CD4-positive, CD25-positive, alpha-beta regulatory T cell (primary cell): ENCODE measurements around the gene SIM2. TPM values are rescaled to one million over a fixed set of nuclear protein-coding genes. Genes with fewer than 3 reads are reported as not detected.

Source experiments
- ATAC-seq, 2 donors: fragments of 150-1000 bp; cut with Tn5 transposase; one replicate each; pipeline ENCODE4 v1.10.0; 2021; ENCODE audit warnings: low read depth in 2 of 2, moderate number of reproducible peaks in 2 of 2, moderate library complexity in 1 of 2
- DNase-seq, 3 donors: peaks; one replicate each; pipeline versions ENCODE4 v3.0.0 to v3.0.0-alpha.2; 2012 to 2022; ENCODE audit warnings: mixed read lengths in 1 of 3
- H3K27ac ChIP-seq: one replicate; pipeline ENCODE4 v1.7.0; 2013; ENCODE audit warnings: mild to moderate bottlenecking, low read length; ENCODE audit not compliant: insufficient read depth, poor library complexity, severe bottlenecking
- H3K27me3 ChIP-seq: one replicate; pipeline ENCODE4 v1.7.0; 2013; ENCODE audit warnings: low read length; ENCODE audit not compliant: control insufficient read depth, insufficient read depth
- H3K36me3 ChIP-seq: one replicate; pipeline ENCODE4 v1.7.0; 2013; ENCODE audit warnings: mild to moderate bottlenecking, low read length, moderate library complexity; ENCODE audit not compliant: control insufficient read depth, insufficient read depth
- H3K4me1 ChIP-seq: 2 replicates; pipeline ENCODE4 v1.7.0; 2013; ENCODE audit warnings: mild to moderate bottlenecking, low read length; ENCODE audit not compliant: insufficient read depth, control insufficient read depth, poor library complexity, severe bottlenecking
- H3K4me3 ChIP-seq: one replicate; pipeline ENCODE4 v1.7.0; 2013; ENCODE audit warnings: low read depth, mild to moderate bottlenecking, low read length, moderate library complexity
- H3K9me3 ChIP-seq, 2 experiments: 1 replicate in 1 of 2; 2 replicates in 1 of 2; pipeline ENCODE4 v1.7.0; 2013; ENCODE audit warnings: low read length in 2 of 2, mild to moderate bottlenecking in 1 of 2, moderate library complexity in 1 of 2; ENCODE audit not compliant: control insufficient read depth in 2 of 2
- H3K27ac Mint-ChIP-seq, 3 donors: one replicate each; pipeline ENCODE4 v1.8.0; 2020 to 2022; ENCODE audit warnings: mild to moderate bottlenecking in 3 of 3, mixed read lengths in 3 of 3, moderate library complexity in 2 of 3
- H3K27me3 Mint-ChIP-seq: one replicate; pipeline ENCODE4 v1.8.0; 2022; ENCODE audit warnings: mild to moderate bottlenecking, mixed read lengths
- H3K36me3 Mint-ChIP-seq: one replicate; pipeline ENCODE4 v1.8.0; 2020; ENCODE audit warnings: mixed read lengths
- H3K4me1 Mint-ChIP-seq, 4 donors: one replicate each; pipeline ENCODE4 v1.8.0; 2020 to 2022; ENCODE audit warnings: mixed read lengths in 4 of 4, mild to moderate bottlenecking in 1 of 4
- H3K4me3 Mint-ChIP-seq, 4 donors: one replicate each; pipeline ENCODE4 v1.8.0; 2020 to 2022; ENCODE audit warnings: mild to moderate bottlenecking in 4 of 4, mixed read lengths in 4 of 4, moderate library complexity in 3 of 4
- H3K9me3 Mint-ChIP-seq, 7 donors: one replicate each; pipeline ENCODE4 v1.8.0; 2020 to 2022; ENCODE audit warnings: mixed read lengths in 7 of 7, mild to moderate bottlenecking in 3 of 7, moderate library complexity in 2 of 7
- polyA plus RNA-seq, 4 donors: library from polyadenylated mRNA; unstranded; fragments of 300-500 nt; fragmentation: Illumina TruSeq; gene quantifications; one replicate each; pipeline ENCODE4 v1.2.3, GENCODE V29; 2021
- total RNA-seq: library from RNA; stranded (reverse); gene quantifications from one replicate; pipeline ENCODE4 v1.2.3, GENCODE V29; 2022

SIM2 gene
- total and polyA plus RNA-seq, 5 donors from 2014 or later = 0.03 to 0.18 TPM; not detected in 3

DNA sequence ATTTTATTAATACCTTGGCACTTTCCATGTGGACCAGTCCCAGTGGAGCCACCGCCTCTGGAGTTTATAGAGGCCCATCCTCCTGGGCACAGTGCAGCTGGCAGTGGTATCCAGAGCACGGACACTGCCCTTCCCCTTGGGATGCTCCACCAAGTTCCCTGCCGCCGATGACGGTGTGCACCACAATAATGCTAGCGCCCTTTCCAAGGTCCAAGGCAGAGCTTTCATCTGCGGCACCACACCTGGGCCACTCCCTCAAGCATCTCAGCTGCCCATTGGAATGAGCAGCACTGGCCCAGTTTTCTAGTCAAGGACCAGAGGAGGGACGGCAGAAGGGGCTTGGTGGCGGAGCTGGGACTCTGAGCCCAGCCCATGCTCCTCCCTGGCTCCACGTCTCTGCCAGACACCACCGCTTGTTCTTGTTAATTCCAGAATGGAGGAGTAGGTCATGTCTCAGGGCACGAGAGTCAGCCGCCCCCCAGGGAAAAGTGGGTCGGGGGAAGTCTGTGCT, 24.5 kb downstream of the SIM2 start:
- no peaks in the 10 kb centered on the region for H3K36me3 ChIP-seq
- Mint-ChIP-seq H3K4me3 (no peak overlapping the region), H3K27ac (no peak overlapping the region), H3K36me3 (no peaks in the 10 kb centered on the region), H3K9me3 (peaks cover 0 to 1% (median 0%) of the 10 kb centered on the region in 7 donors), H3K27me3 (peaks cover 20% of the 10 kb centered on the region), H3K4me1 (no peaks in the 10 kb centered on the region)
- H3K4me3 ChIP-seq = no peak overlapping the region
- H3K27me3 ChIP-seq = peaks cover 3% of the 10 kb centered on the region
- no peak for ATAC-seq
- H3K9me3 ChIP-seq = no peaks in the 10 kb centered on the region
- no peak overlapping the region for H3K27ac ChIP-seq
- DNase-seq = no peak
- H3K4me1 ChIP-seq = no peaks in the 10 kb centered on the region

GRCh38 chr21:36724660-36725059, 25.7 kb downstream of the SIM2 start:
- H3K36me3 ChIP-seq = no peaks in the 10 kb centered on the region
- H3K27ac ChIP-seq = no peak overlapping the region
- no peaks in the 10 kb centered on the region for H3K9me3 Mint-ChIP-seq
- no peak overlapping the region for H3K4me3 Mint-ChIP-seq
- H3K27me3 Mint-ChIP-seq = peaks cover 18% of the 10 kb centered on the region
- H3K27me3 ChIP-seq = peaks cover 2% of the 10 kb centered on the region
- H3K4me1 ChIP-seq = no peaks in the 10 kb centered on the region
- H3K4me3 ChIP-seq = no peak overlapping the region
- H3K4me1 Mint-ChIP-seq = no peaks in the 10 kb centered on the region
- no peaks in the 10 kb centered on the region for H3K9me3 ChIP-seq
- no peaks in the 10 kb centered on the region for H3K36me3 Mint-ChIP-seq
- H3K27ac Mint-ChIP-seq = no peak overlapping the region
- DNase-seq (no peak), ATAC-seq (no peak)

DNA sequence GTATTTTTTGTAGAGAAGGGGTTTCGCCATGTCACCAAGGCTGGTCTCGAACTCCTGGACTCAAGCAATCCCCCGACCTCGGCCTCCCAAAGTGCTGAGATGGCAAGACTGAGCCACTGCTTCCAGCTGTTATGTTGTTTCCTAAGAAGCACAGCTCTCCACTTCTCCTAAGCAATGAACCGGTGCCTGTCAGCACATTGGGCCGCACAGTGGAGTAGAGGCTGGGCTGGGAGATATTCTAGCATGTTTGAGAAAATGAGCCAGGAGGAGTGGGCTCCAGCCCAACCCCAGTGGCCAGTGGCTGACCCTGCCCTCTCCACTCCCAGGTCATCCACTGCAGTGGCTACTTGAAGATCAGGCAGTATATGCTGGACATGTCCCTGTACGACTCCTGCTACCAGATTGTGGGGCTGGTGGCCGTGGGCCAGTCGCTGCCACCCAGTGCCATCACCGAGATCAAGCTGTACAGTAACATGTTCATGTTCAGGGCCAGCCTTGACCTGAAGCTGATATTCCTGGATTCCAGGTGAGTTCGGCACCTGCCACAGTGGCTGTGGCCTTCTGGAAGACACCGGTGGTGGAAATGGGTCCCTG, 27.0 kb downstream of the SIM2 start:
- DNase-seq (no peak), ATAC-seq (no peak)
- Mint-ChIP-seq H3K4me3 (no peak overlapping the region), H3K27me3 (peaks cover 14% of the 10 kb centered on the region), H3K9me3 (no peaks in the 10 kb centered on the region), H3K36me3 (no peaks in the 10 kb centered on the region), H3K27ac (no peak overlapping the region), H3K4me1 (no peaks in the 10 kb centered on the region)
- Histone ChIP-seq H3K4me3 (no peak overlapping the region), H3K36me3 (no peaks in the 10 kb centered on the region), H3K4me1 (no peaks in the 10 kb centered on the region), H3K27me3 (peaks cover 2% of the 10 kb centered on the region), H3K9me3 (no peaks in the 10 kb centered on the region), H3K27ac (no peak overlapping the region)

DNA sequence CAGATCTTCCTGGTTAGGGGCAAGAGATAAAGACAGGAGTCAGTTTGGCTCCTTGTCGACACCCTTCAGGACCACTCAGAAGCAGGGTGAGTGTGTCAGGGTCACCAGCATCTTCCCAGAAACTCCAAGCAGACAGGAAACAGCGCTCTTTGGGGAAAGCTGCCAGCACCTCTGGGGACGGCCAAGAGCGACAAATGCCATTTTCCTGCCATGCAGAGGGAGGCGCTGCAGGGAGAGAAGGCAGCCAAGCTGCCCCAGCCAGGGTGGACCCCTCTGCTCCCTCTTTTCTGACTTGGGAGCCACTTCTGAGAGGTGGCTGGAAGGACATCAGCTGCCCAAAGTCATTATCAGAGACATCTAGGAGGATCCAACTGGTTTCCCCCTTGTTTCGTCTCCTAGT, 29.0 kb downstream of the SIM2 start:
- Mint-ChIP-seq H3K9me3 (no peaks in the 10 kb centered on the region), H3K27ac (no peak overlapping the region), H3K27me3 (peaks cover 5% of the 10 kb centered on the region), H3K36me3 (no peaks in the 10 kb centered on the region), H3K4me1 (no peaks in the 10 kb centered on the region), H3K4me3 (no peak overlapping the region)
- Histone ChIP-seq H3K4me1 (no peaks in the 10 kb centered on the region), H3K27me3 (no peaks in the 10 kb centered on the region), H3K9me3 (no peaks in the 10 kb centered on the region), H3K4me3 (no peak overlapping the region), H3K36me3 (no peaks in the 10 kb centered on the region), H3K27ac (no peak overlapping the region)
- DNase-seq (no peak), ATAC-seq (no peak)

DNA sequence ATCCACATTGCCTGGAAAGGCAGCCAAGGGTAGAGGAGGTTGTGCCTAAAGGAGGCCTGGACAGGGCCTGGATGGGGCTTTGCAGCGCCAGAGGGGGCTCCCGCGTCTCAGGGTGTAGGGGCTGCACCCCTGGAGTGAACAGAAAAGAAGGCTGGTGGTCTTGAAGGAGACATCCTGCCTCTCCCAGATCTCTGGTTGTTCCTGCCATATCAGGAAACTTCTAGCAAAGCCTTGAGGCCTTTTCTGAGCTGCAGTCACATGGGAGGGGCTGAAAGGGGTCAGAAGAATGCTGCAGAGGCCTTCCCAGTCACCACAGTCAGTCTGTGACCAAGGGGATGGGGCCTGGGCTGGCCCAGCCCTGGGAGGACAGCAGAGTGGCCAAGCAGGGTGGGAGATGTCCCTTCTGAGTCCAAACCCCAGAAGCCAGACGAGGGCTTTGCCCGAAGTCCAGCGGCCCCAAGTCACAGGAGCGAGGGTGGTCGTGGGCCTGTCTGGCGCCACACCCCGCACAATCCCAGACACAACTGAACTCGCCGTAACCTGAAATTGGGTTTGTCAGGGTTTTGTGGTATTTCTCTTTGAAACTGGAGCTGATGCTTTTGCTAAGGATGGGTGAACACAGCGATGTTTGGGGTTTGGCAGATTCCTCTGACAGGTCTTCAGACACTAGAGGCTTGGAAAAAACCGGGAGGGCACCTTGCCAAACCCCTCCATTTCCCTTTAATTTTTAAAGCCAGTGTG, 29.6 kb downstream of the SIM2 start:
- Mint-ChIP-seq H3K36me3 (no peaks in the 10 kb centered on the region), H3K9me3 (no peaks in the 10 kb centered on the region), H3K4me1 (no peaks in the 10 kb centered on the region), H3K4me3 (no peak overlapping the region), H3K27ac (no peak overlapping the region), H3K27me3 (peaks cover 4% of the 10 kb centered on the region)
- Histone ChIP-seq H3K4me3 (no peak overlapping the region), H3K27ac (no peak overlapping the region), H3K27me3 (no peaks in the 10 kb centered on the region), H3K9me3 (no peaks in the 10 kb centered on the region), H3K36me3 (no peaks in the 10 kb centered on the region), H3K4me1 (no peaks in the 10 kb centered on the region)
- no peak for ATAC-seq
- no peak for DNase-seq

DNA sequence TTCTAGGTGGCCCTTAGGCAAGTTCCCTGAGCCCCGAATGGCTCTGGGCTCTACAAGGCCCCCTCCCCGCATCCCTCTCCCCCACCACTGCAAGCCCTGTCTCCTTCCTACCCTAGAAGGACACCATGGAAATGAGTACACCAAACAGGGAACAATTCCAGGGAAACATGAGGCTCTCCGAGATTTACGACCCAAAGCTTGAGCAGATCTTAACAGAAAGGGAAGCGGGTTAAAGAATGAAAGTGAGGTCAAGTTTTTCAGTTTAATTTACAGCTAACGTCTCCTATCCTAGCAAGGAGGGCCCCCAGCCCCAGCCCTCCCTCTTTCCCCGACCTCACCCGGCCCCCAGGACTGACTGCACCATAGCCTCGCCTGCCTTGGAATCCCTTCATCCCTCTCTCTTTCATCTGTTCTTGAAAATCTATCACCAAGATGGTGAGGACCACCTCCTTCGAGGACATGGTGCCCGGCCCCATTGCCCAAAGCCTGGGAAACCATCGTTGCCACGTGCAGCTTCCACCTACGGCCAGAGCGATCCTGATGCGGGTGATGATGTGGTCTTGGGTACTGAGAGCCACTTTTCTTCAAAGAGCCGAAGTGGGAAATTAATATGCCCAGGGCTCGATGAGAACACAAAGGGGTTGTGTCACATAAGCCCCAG, 30.5 kb downstream of the SIM2 start:
- no peak overlapping the region for H3K4me3 Mint-ChIP-seq
- no peaks in the 10 kb centered on the region for H3K36me3 ChIP-seq
- no peaks in the 10 kb centered on the region for H3K36me3 Mint-ChIP-seq
- H3K27me3 ChIP-seq = no peaks in the 10 kb centered on the region
- no peaks in the 10 kb centered on the region for H3K9me3 ChIP-seq
- H3K27ac Mint-ChIP-seq = no peak overlapping the region
- no peaks in the 10 kb centered on the region for H3K9me3 Mint-ChIP-seq
- no peaks in the 10 kb centered on the region for H3K4me1 ChIP-seq
- H3K4me3 ChIP-seq = no peak overlapping the region
- DNase-seq (no peak), ATAC-seq (no peak)
- H3K27me3 Mint-ChIP-seq = peaks cover 4% of the 10 kb centered on the region
- H3K27ac ChIP-seq = no peak overlapping the region
- H3K4me1 Mint-ChIP-seq = no peaks in the 10 kb centered on the region

DNA sequence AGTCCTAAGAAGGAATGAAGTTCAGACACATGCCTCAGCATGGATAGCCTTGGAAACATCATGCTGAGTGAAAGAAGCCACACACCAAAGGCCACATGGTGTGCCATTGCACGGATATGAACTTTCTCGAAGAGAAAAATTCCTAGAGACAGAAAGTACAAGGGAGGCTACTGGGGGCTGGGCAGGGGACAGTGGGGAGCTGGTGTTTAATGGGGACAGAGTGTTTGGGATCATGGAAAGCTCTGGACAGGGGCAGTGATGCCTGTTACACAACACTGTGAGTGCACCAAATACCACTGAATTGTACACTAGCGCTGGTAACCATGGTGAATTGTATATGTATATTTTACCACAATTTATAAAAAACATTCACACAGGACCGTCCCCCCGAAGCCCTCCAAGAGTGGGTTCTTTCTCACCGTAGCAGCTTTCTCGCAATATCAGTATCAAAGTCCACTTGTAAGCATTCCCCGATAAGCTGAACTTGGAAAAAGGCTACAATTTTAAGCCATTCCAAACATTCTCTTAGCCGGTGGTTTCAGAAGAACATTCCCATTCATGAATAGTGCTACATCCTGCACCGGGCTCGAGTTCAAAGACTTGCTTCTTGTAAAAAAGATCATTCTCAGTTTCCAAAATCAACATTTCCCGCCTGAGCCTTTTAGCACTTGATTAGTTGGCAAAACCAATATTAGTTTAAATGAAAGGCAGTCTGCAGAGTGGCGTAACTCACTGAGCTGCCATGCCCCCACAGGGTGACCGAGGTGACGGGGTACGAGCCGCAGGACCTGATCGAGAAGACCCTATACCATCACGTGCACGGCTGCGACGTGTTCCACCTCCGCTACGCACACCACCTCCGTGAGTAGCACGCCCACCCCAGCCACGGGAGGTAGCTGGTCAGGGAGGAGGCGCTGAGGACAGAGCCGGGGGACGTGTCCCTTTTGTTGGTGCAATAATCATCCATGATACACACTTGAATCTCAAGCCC, 31.7 kb downstream of the SIM2 start:
- Histone ChIP-seq H3K4me3 (no peak overlapping the region), H3K36me3 (no peaks in the 10 kb centered on the region), H3K9me3 (no peaks in the 10 kb centered on the region), H3K4me1 (no peaks in the 10 kb centered on the region), H3K27me3 (no peaks in the 10 kb centered on the region), H3K27ac (no peak overlapping the region)
- no peak overlapping the region for H3K4me3 Mint-ChIP-seq
- ATAC-seq (no peak), DNase-seq (no peak)
- no peaks in the 10 kb centered on the region for H3K36me3 Mint-ChIP-seq
- H3K27ac Mint-ChIP-seq = no peak overlapping the region
- no peaks in the 10 kb centered on the region for H3K4me1 Mint-ChIP-seq
- H3K27me3 Mint-ChIP-seq = peaks cover 4% of the 10 kb centered on the region
- no peaks in the 10 kb centered on the region for H3K9me3 Mint-ChIP-seq
